ENCODE results near the gene SDHAF1. TPM values are rescaled to one million over a fixed set of nuclear protein-coding genes. Genes with fewer than 3 reads are reported as not detected.

The SDHAF1 gene
- total RNA-seq, 2 donors from 2014 or later: 30.8 to 34.9 TPM

DNA sequence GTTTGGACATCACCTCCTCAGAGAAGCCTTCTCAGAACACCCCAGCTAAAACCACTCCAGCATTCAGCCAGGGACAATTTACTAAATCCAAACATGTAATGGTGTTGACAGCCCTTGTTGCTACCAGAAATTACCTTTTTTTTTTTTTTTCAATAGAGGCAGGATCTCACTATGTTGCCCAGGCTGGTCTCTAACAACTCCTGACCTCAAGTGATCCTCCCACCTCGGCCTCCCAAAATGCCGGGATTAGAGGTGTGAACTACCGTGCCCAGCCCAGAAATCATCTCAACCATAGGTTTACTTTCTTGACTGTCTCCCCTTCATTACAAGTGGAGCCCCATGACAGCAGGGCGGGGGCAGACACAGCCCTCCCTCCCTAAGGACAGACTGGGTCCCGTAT lies 28.4 kb downstream of the SDHAF1 start:
- Histone ChIP-seq H3K9me3 (no peaks in the 10 kb centered on the region), H3K27ac (no peak overlapping the region), H3K36me3 (no peaks in the 10 kb centered on the region), H3K4me3 (no peak overlapping the region), H3K4me1 (no peaks in the 10 kb centered on the region), H3K27me3 (no peaks in the 10 kb centered on the region)
- TF ChIP-seq, protein P1, sequence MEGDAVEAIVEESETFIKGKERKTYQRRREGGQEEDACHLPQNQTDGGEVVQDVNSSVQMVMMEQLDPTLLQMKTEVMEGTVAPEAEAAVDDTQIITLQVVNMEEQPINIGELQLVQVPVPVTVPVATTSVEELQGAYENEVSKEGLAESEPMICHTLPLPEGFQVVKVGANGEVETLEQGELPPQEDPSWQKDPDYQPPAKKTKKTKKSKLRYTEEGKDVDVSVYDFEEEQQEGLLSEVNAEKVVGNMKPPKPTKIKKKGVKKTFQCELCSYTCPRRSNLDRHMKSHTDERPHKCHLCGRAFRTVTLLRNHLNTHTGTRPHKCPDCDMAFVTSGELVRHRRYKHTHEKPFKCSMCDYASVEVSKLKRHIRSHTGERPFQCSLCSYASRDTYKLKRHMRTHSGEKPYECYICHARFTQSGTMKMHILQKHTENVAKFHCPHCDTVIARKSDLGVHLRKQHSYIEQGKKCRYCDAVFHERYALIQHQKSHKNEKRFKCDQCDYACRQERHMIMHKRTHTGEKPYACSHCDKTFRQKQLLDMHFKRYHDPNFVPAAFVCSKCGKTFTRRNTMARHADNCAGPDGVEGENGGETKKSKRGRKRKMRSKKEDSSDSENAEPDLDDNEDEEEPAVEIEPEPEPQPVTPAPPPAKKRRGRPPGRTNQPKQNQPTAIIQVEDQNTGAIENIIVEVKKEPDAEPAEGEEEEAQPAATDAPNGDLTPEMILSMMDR (IDR thresholded peaks at IDR 0.05): no peak
- DNase-seq (ENCODE audit: low spot score): no peak

DNA sequence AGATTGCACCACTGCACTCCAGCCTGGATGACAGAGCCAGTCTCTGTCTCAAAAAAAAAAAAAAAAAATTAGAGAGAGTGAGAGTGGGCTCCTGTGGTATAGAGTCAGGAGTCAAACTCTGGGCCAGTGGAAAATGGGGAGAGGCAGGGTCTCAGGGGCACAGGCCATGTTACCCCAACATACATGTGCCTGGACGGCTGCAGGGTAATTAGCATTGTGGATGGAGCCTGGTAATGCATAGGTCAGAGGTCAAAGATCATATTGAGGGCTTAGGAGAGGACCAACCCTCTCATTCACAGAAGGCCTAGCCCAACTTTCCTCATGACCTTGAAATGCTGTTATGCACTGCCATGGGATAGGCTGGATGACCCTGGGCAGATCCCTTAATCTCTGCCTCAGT lies 30.6 kb downstream of the SDHAF1 start:
- no peak overlapping the region for H3K27ac ChIP-seq

DNA sequence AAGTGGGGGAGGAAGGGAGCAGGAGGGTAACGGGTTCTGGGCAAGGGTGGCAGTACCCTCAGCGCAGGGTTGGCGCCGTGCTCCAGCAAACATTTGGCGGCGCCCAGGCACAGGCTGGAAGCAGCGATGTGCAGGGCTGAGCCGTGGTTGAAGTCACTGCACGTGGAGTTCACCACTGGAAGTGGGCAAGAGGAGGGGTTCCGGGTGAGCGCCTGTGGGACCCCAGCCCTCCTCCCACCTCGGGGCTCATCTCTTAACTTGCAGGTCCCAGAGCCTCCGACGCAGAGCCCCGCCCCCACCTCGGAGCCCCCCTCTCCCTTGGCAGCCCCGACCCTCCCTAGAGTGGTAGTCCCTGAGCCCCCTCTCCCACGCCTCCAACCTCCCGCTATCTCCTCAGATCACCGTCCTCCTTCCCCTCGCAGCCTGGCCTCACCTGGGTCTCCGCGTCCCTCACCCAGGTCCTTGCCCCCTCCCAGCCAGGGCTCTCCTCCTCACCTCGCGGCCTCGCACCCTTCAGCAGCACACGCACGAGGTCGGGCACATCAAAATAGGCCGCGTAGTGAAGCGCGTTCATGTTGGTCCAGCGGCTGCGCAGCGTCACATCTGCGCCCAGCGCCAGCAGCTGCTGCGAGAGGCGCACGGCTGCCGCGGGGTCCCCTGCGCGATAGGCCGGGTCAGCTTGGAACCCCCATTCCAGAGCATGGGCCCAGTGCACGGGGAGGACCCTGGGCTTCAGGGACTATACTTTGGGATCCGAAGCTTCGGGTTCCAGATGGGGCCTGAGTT lies 31.3 kb downstream of the SDHAF1 start:
- DNase-seq (ENCODE audit: low spot score): no peak
- Histone ChIP-seq H3K27me3 (no peaks in the 10 kb centered on the region), H3K27ac (no peak overlapping the region), H3K4me3 (no peak overlapping the region), H3K4me1 (no peaks in the 10 kb centered on the region), H3K36me3 (no peaks in the 10 kb centered on the region), H3K9me3 (no peaks in the 10 kb centered on the region)
- TF ChIP-seq, protein P1 (IDR thresholded peaks at IDR 0.05): no peak

More for the DNA sequence above, 30.6 kb downstream of the SDHAF1 start:
- H3K4me3 ChIP-seq: no peak overlapping the region
- H3K36me3 ChIP-seq: no peaks in the 10 kb centered on the region
- no peaks in the 10 kb centered on the region for H3K4me1 ChIP-seq
- DNase-seq (ENCODE audit: low spot score): no peak
- H3K27me3 ChIP-seq: no peaks in the 10 kb centered on the region
- TF ChIP-seq, protein P1 (IDR thresholded peaks at IDR 0.05): no peak
- no peaks in the 10 kb centered on the region for H3K9me3 ChIP-seq

GRCh38 chr19:36027696-36028095 lies 32.7 kb downstream of the SDHAF1 start:
- H3K4me1 ChIP-seq: peaks cover 0 to 8% of the 10 kb centered on the region in 2 donors
- no peaks in the 10 kb centered on the region for H3K27me3 ChIP-seq
- no peak for DNase-seq (ENCODE audit: low spot score)
- H3K27ac ChIP-seq: no peak overlapping the region
- no peaks in the 10 kb centered on the region for H3K36me3 ChIP-seq
- no peaks in the 10 kb centered on the region for H3K9me3 ChIP-seq
- TF ChIP-seq, protein P1 (IDR thresholded peaks at IDR 0.05): no peak
- H3K4me3 ChIP-seq: no peak overlapping the region

DNA sequence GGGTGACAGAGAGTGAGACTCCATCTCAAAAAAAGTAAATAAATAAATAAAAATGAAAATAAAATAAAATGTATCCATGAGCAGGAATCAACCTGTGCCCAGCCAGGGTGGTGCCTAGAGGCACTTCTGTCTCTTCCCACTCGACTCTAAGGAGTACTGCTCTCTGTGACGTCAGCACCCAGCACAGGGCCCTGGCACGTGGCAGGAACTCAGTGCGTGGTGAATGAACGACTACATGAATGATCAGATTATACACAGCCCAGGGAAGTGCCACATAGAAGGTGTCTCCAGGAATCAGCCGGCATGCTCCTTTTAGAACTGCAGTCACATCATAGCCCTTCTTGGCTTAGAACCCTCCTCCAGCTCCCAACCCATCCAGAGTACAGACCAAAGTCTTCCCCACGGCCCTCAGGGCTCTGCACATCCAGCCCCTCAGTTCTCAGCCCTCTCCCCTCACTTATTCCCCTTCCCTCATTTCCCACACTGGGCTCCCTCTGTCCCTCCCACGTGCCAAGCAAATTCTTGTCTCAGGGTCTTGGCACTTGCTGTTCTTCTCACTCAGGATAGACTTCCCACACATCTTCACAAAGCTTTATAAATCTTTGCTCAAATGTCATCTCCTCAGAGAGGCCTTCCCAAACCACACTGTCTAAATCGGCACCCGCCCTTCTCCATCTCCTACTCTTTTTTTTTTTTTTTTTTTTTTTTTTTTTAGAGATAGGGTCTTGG lies 33.5 kb downstream of the SDHAF1 start:
- no peak overlapping the region for H3K4me3 ChIP-seq
- no peaks in the 10 kb centered on the region for H3K9me3 ChIP-seq
- TF ChIP-seq, protein P1 (IDR thresholded peaks at IDR 0.05): no peak
- no peak overlapping the region for H3K27ac ChIP-seq
- no peaks in the 10 kb centered on the region for H3K36me3 ChIP-seq
- H3K27me3 ChIP-seq: no peaks in the 10 kb centered on the region
- peaks cover 0 to 15% of the 10 kb centered on the region in 2 donors for H3K4me1 ChIP-seq
- no peak for DNase-seq (ENCODE audit: low spot score)

All from right atrium auricular region (tissue), 2 donors.